HG02571 (cell line): ENCODE measurements around the gene ZC3H6.
A peak's percentile ranks its signal among the peaks of the same experiment; 100 is the strongest.

Experiments
- ATAC-seq: cut with Tn5 transposase; IDR thresholded peaks from one replicate; pipeline ENCODE4 v1.9.1; 2021; ENCODE audit warnings: mild to moderate bottlenecking, moderate library complexity; ENCODE audit not compliant: unreplicated experiment

Gene ZC3H6, protein sequence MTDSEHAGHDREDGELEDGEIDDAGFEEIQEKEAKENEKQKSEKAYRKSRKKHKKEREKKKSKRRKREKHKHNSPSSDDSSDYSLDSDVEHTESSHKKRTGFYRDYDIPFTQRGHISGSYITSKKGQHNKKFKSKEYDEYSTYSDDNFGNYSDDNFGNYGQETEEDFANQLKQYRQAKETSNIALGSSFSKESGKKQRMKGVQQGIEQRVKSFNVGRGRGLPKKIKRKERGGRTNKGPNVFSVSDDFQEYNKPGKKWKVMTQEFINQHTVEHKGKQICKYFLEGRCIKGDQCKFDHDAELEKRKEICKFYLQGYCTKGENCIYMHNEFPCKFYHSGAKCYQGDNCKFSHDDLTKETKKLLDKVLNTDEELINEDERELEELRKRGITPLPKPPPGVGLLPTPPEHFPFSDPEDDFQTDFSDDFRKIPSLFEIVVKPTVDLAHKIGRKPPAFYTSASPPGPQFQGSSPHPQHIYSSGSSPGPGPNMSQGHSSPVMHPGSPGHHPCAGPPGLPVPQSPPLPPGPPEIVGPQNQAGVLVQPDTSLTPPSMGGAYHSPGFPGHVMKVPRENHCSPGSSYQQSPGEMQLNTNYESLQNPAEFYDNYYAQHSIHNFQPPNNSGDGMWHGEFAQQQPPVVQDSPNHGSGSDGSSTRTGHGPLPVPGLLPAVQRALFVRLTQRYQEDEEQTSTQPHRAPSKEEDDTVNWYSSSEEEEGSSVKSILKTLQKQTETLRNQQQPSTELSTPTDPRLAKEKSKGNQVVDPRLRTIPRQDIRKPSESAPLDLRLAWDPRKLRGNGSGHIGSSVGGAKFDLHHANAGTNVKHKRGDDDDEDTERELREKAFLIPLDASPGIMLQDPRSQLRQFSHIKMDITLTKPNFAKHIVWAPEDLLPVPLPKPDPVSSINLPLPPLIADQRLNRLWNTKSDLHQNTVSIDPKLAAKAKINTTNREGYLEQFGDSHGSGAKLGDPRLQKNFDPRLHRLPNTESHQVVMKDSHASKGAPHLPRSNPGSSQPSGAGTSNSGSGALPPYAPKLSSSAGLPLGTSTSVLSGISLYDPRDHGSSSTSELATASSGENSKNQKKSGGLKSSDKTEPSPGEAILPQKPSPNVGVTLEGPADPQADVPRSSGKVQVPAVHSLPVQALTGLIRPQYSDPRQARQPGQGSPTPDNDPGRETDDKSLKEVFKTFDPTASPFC

DNA sequence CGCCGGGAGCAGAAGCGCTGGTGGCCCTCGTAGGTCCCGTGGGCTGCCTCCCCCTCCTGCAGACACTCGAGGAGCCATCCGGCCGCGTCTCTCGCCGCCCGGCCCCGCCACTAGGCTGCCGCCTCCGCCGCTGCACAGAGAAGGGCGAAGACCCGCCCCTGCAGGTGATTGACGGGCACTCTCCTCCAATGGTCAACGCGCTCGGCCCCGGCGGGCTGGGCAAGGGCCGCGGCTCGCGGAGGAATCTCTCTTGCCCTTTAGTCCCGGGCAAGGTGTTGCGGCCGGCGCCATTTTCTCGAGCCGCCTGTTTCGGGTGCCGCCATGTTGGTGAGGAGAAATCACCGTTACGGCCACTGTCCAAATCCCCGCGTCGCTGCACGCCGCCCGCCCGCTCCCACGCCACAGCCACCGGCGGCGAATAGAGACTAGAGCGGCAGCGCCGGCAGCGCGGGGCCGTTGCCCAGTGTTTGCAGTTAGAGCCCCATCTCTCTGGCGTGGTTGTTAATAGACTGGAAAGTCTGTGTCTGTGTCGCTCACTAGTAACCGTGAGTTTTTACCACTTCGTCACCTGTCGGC is at the start of gene ZC3H6:
Gene ZC3H6 (plus strand): TSS at position 287 of the 576 bp plus-strand sequence. CDS start 398 bp downstream, outside the sequence.
- ATAC-seq: peak; percentile 95

DNA sequence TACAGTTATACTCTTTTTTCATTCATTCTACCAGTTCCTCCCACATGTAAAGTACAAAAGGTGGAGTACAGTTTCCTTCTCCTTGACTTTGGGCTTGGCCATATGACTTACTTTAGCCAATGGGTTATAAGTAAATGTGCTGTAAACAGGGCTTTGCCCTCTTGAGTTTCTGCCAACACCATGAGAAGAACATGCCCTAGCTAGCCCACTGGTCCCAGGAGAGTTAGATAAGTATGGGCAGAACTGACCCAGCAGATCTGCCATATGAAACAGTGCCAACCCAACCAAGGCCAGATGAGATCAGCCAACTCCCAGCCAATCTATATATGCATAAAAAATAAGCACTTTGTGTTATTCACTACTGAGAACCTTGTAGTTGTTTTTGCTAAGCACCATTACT is 46.0 kb upstream of the ZC3H6 start:
- no peak for ATAC-seq

GRCh38 chr2:112230371-112230770 is 45.0 kb upstream of the ZC3H6 start:
- ATAC-seq: no peak

- no peak for ATAC-seq
Measured at GRCh38 chr2:112239862-112240261, 35.5 kb upstream of the ZC3H6 start.

DNA sequence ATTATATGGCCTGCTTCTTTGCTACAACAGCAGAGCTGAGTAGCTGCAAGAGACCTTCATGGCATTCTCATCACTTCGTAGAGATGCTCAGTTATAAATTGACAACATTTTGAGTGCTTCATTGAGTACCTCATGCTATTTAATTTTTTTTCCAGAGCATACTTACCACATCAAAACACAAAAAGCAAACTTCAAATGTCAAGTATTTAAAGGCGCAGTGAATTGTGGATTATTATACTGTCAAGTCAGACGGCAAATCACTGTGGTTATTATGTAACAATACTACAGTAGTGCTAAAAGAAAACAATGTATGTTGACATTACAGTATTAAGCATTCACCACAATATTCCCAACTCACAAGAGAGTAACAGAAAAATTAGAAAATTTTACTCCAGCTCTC is 33.0 kb upstream of the ZC3H6 start:
- no peak for ATAC-seq

GRCh38 chr2:112243233-112243632 is 32.2 kb upstream of the ZC3H6 start:
- ATAC-seq: no peak

GRCh38 chr2:112244854-112245253 is 30.5 kb upstream of the ZC3H6 start:
- ATAC-seq: no peak

GRCh38 chr2:112251271-112251670 is 24.1 kb upstream of the ZC3H6 start:
- ATAC-seq: no peak

GRCh38 chr2:112253261-112253815 is 22.1 kb upstream of the ZC3H6 start:
- no peak for ATAC-seq

GRCh38 chr2:112254466-112255240 is 20.7 kb upstream of the ZC3H6 start, which contains the start of gene ZC3H8:
Gene ZC3H8 (minus strand): TSS chr2:112255042. CDS start chr2:112254981, 61 bp downstream.
- peak; percentile 92 for ATAC-seq

DNA sequence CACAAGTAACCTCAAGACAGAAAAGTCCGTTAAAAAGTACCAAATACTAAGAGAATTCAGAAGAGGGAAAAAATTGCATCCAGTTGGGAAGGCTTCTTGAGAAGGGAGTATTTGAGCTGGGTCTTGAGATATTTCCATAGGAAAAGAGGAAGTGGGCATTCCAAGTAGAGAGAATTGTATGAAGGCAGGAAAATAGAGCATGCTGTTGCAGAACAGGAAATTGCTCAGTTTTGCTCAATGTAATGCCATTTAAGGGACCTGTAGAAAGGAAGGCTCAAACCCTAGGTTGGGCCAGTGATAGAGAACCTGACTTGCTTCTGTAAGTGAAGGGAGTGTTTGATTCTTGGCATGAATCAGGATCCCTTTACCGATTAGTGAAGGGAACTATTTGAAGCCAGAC is 19.5 kb upstream of the ZC3H6 start:
- no peak for ATAC-seq

- ATAC-seq: no peak
Measured at GRCh38 chr2:112256654-112257053, 18.7 kb upstream of the ZC3H6 start.

DNA sequence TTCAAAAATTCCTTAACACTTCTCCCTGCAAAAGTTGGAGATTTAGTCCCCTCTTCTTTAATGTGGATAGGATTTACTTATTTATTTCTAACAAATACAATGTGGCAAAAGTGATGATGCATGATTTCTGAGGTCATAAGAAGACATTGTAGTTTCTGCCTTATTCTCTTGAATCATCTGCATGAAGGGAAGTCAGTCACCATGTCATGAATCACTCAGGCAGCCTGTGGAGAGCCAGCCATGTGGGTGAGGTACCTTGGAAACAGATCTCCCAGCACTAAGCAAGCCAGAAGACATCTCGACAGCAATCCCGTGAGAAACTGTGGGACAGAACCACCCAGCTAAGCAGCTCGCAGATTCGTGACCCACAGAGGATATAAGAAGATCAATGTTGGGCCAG is 17.8 kb upstream of the ZC3H6 start:
- ATAC-seq: no peak

DNA sequence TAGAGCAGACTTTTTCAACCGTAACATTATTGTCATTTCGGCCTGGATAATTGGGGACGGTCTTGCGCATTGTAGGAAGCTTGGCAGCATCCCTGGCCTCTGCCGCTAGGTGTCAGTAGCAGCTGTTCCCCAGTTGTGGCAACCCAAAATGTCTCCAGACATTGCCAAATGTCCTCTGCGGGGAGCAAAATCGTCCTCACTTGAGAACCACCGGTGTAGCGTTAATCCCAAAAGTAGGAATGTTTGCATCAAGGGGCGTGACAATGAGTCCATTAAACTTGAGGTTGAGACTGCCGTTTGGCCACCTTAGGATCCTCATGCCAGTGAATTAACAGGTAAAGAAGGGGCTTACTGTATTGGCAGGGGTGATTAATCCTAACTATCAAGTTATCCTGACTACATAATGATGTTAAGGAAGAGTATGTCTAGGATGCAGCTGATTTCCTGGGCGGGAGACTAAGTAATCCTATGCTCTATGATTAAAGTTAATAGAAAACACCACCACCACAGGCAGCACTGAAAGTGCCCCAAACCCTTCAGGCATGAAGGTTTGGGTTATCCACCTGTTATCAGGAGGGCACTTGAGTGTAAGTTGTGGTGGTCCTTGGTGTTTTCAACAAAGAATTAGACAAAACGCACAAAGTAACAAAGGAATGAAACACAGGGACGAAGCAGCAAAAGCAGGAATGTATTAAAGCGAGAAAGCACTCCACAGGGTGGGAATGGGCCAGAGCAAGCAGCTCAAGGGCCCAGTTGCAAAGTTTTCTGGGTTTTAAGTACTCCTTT is 15.7 kb upstream of the ZC3H6 start:
- ATAC-seq: peak; percentile 35

- no peak for ATAC-seq
Measured at GRCh38 chr2:112260295-112260625, 15.1 kb upstream of the ZC3H6 start.

- ATAC-seq: no peak
Measured at GRCh38 chr2:112262876-112263275, 12.5 kb upstream of the ZC3H6 start.

DNA sequence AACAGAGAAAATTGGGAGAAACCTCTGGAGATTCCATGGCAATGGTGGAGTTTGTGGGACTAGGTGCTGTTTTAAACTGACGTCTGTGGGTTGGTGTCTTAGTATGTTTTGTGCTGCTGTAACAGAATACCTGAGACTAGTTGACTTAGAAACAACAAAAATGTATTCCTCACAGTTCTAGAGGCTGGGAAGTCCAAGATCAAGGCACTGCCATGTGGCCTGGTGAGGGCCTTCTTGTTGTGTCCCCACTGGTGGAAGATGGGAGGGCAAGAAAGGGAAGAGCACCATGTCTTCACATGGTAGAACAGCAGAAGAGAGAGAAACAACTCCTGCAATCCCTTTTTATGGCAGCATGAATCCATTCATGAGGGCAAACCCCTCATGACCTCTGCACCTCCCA is 6.8 kb upstream of the ZC3H6 start:
- ATAC-seq: no peak

DNA sequence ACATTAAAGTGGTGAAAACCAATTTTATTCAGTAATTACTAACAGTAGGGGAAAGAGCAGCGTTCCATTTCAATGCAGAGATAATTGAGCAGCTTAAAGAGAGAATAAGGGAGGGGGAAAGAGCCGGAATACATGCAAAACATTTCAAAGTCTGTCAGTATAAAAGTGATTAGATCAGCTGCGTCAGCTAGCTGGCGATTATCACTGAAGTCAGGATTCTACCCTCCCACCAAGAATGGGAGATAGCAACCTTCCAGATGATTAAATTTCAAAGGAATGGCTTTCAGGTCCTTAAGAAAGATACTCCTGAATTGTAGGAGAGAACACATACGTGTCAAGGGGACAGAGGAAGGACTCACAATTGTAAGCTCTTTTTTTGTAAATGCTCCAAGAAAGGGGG is 2.7 kb upstream of the ZC3H6 start:
- ATAC-seq: no peak

- ATAC-seq: no peak
Measured at GRCh38 chr2:112273349-112273748, 2.0 kb upstream of the ZC3H6 start.
